Nephron progenitor cell (in vitro differentiated cells): ENCODE data around the gene TRIM44.

Source experiments
- DNase-seq: peaks from one replicate; pipeline ENCODE4 v3.0.0; 2021
- H3K27ac Mint-ChIP-seq: 2 replicates; pipeline ENCODE4 v1.8.0; 2021; ENCODE audit warnings: mild to moderate bottlenecking, moderate library complexity, mixed read lengths
- H3K27me3 Mint-ChIP-seq: 2 replicates; pipeline ENCODE4 v1.8.0; 2021; ENCODE audit warnings: mild to moderate bottlenecking, low read depth, mixed read lengths; ENCODE audit not compliant: poor library complexity
- H3K36me3 Mint-ChIP-seq: 2 replicates; pipeline ENCODE4 v1.8.0; 2021; ENCODE audit warnings: low read depth, mixed read lengths
- H3K4me1 Mint-ChIP-seq: 2 replicates; pipeline ENCODE4 v1.8.0; 2021; ENCODE audit warnings: mixed read lengths
- H3K4me3 Mint-ChIP-seq: 2 replicates; pipeline ENCODE4 v1.8.0; 2021; ENCODE audit warnings: mild to moderate bottlenecking, moderate library complexity, mixed read lengths
- H3K9me3 Mint-ChIP-seq: 2 replicates; pipeline ENCODE4 v1.8.0; 2021; ENCODE audit warnings: mild to moderate bottlenecking, moderate library complexity, mixed read lengths
- TF ChIP-seq, protein P1 (sequence below): fragments of 200-600 bp; sonication (generic); IDR thresholded peaks from 2 replicates; pipeline ENCODE4 v1.5.0; 2021; ENCODE audit warnings: antibody characterized with exemption

The TRIM44 gene

DNA sequence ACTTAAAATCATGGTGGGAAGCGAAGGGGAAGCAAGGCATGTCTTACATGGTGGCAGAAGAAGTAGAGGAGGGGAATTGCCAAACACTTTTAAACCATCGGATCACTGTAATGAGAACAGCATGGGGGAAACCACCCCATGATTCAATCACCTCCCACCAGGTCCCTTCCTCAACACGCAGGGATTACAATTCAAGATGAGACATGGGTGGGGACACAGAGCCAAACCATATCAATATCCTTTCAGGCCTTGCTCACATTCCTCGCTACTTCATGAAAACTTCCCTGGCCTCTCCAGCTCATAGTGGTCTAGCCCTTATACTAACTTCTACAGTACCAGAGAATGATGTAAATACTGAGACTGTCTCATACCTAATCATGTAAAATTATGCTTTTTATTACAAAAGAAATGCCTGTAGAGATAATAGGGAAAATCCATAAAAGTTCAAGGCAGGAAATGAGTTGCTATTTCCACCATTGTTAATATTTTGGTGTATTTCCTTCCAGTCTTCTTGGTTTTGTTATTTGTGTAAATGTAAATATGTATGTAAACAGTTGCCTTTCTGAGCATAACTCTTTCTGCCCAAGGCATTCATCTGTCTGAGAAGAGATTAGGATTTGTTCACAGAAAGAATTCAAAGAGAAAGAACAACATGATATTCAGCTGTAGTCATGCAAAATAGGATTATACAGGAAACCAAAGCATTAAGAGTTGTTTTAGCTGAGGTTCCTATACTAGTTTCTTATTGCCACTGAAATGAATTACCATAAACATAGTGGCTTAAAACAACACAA, 177.0 kb downstream of the TRIM44 start:
- Mint-ChIP-seq H3K36me3 (no peaks in the 10 kb centered on the region), H3K4me3 (no peak overlapping the region), H3K9me3 (peaks cover 14% of the 10 kb centered on the region), H3K27me3 (peaks cover 8% of the 10 kb centered on the region), H3K4me1 (peaks cover 16% of the 10 kb centered on the region), H3K27ac (no peak overlapping the region)
- DNase-seq = no peak
- TF ChIP-seq, protein P1, sequence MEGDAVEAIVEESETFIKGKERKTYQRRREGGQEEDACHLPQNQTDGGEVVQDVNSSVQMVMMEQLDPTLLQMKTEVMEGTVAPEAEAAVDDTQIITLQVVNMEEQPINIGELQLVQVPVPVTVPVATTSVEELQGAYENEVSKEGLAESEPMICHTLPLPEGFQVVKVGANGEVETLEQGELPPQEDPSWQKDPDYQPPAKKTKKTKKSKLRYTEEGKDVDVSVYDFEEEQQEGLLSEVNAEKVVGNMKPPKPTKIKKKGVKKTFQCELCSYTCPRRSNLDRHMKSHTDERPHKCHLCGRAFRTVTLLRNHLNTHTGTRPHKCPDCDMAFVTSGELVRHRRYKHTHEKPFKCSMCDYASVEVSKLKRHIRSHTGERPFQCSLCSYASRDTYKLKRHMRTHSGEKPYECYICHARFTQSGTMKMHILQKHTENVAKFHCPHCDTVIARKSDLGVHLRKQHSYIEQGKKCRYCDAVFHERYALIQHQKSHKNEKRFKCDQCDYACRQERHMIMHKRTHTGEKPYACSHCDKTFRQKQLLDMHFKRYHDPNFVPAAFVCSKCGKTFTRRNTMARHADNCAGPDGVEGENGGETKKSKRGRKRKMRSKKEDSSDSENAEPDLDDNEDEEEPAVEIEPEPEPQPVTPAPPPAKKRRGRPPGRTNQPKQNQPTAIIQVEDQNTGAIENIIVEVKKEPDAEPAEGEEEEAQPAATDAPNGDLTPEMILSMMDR = no peak

DNA sequence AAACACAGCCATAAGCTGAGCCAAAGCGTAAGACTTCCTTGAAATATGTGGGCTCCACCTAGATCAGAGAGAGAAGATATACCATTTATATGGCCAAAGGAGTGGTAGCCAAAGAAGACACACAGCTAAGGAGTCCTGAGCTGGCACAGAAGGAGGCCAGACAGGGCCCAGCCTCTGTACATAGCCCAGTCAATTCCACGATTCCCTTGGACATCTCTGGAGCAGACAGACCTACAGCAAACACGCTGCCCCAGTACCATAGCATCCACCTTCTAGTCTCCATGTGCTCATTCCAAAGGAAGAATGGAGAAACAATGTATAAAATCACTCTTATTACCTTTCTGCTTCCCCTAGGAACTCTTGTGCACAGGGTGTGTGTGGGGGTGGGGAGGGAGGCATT, 179.2 kb downstream of the TRIM44 start:
- no peak for DNase-seq
- Mint-ChIP-seq H3K4me1 (peaks cover 12% of the 10 kb centered on the region), H3K36me3 (no peaks in the 10 kb centered on the region), H3K4me3 (no peak overlapping the region), H3K27me3 (peaks cover 19% of the 10 kb centered on the region), H3K27ac (no peak overlapping the region), H3K9me3 (peaks cover 14% of the 10 kb centered on the region)
- TF ChIP-seq, protein P1 = no peak

DNA sequence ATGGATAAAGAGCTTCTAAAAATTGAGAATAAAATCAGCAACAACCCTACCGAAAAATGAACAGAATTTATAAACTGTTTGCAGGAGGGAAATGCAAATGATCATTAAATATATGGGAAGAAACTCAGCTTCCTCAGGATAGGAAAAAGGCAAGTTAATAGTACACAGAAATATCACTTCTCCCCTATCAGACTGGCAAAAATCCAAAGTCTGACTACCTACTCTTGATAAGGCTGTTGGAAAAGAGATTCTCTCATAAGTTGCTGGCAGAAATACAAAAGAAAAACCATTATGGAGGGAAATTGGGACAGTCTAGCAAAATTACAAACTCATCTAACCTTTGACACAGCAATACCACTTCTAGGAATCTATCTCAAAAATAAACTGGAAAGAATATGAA, 180.4 kb downstream of the TRIM44 start:
- peaks cover 14% of the 10 kb centered on the region for H3K9me3 Mint-ChIP-seq
- H3K36me3 Mint-ChIP-seq = no peaks in the 10 kb centered on the region
- H3K27ac Mint-ChIP-seq = no peak overlapping the region
- peaks cover under 1% of the 10 kb centered on the region for H3K4me1 Mint-ChIP-seq
- no peak for DNase-seq
- H3K4me3 Mint-ChIP-seq = no peak overlapping the region
- TF ChIP-seq, protein P1 = no peak
- peaks cover 25% of the 10 kb centered on the region for H3K27me3 Mint-ChIP-seq

DNA sequence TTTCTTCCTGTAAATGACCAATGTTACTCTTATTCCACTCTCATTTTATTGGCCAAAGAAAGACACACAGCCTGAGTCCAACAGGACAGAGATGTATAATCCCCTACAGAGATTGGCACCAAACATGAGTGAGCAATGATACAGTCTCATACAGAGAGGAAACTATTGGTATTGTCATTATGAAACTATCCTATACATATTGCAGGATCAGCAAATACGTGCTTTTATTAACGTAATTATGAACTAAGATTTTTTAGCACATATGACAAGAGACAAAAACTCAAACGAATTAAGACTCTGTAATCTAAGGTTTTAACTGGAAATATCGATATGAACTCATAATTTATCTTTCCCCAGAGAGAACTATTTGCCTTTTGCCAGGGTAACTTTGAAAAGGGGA, 182.0 kb downstream of the TRIM44 start:
- H3K36me3 Mint-ChIP-seq = no peaks in the 10 kb centered on the region
- DNase-seq = no peak
- H3K27me3 Mint-ChIP-seq = peaks cover 26% of the 10 kb centered on the region

DNA sequence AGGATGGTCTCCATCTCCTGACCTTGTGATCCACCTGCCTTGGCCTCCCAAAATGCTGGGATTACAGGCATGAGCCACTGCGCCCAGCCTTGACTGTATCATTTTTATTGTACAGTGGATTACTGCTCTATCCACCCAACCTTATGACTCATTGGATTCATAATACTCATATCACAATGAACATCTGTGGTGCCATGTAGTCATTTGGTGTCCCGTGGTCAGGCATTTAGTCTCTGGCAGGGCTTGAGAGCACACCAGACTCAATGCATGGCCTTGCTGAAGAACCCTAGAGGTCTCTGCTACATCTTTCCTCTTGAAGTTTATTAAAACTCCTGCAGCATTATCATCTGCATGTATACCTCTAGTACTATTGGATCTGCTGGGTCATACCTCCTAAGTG, 183.3 kb downstream of the TRIM44 start:
- H3K4me3 Mint-ChIP-seq = no peak overlapping the region
- DNase-seq = no peak
- no peak overlapping the region for H3K27ac Mint-ChIP-seq
- no peaks in the 10 kb centered on the region for H3K9me3 Mint-ChIP-seq
- H3K36me3 Mint-ChIP-seq = no peaks in the 10 kb centered on the region
- TF ChIP-seq, protein P1 = no peak
- H3K4me1 Mint-ChIP-seq = no peaks in the 10 kb centered on the region
- peaks cover 30% of the 10 kb centered on the region for H3K27me3 Mint-ChIP-seq

More for the DNA sequence above, 182.0 kb downstream of the TRIM44 start:
- Mint-ChIP-seq H3K4me1 (no peaks in the 10 kb centered on the region), H3K4me3 (no peak overlapping the region), H3K9me3 (peaks cover 8% of the 10 kb centered on the region), H3K27ac (no peak overlapping the region)
- TF ChIP-seq, protein P1 = no peak

DNA sequence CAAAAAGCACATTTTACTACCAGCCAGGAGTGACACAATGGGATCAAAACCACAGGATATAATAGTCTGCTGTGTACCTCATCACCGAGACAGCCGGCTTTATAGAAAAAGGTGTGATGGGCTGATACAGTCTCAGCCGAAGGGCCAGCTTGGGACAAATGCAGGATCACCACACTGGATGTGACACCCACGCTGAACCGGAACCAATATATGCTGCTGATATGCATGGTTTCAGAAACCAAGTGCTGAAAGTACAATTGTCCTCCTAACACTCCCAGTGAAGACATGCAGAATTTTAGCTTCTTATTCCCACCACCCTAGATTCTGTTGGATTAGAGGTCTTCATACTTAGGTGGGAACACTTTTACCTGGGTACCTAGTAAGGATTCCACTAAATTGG, 184.3 kb downstream of the TRIM44 start:
- Mint-ChIP-seq H3K36me3 (no peaks in the 10 kb centered on the region), H3K9me3 (no peaks in the 10 kb centered on the region), H3K4me3 (no peak overlapping the region), H3K4me1 (no peaks in the 10 kb centered on the region), H3K27me3 (peaks cover 34% of the 10 kb centered on the region), H3K27ac (no peak overlapping the region)
- no peak for DNase-seq
- TF ChIP-seq, protein P1 = no peak
